ENCODE results near the gene CDCA3. TPM values are rescaled to one million over a fixed set of nuclear protein-coding genes. Genes with fewer than 3 reads are reported as not detected.

Gene CDCA3
- total and polyA plus RNA-seq, 7 experiments from 2014 or later: 0.64 to 55.6 (median 1.4) TPM; not detected in 1

Other genes with a start within 250 kb of the CDCA3 start
- gene CHD4, start 243.9 kb downstream of the CDCA3 start, total RNA-seq: 100 to 1,000 TPM; 246 to 387 (median 267) TPM
- 10 to 100 TPM; 41.8 to 91.4 TPM for gene CHD4, start 243.9 kb downstream of the CDCA3 start, polyA plus RNA-seq
- 1 to 10 TPM; 3.3 to 8.3 (median 6.4) TPM for gene LPAR5, start 215.3 kb downstream of the CDCA3 start, total RNA-seq
- gene LPAR5, start 215.3 kb downstream of the CDCA3 start, polyA plus RNA-seq: 1 to 10 TPM; 6.6 to 6.9 TPM
- gene ACRBP, start 203.9 kb downstream of the CDCA3 start, total RNA-seq: 10 to 100 TPM in 2 of 5 experiments, 1 to 10 TPM in 3; 2.3 to 23.0 (median 6.6) TPM
- gene ACRBP, start 203.9 kb downstream of the CDCA3 start, polyA plus RNA-seq: 1 to 10 TPM in 1 of 2 donors, under 1 TPM in 1; 0.27 to 1.1 TPM
- 100 to 1,000 TPM in 1 of 5 experiments, 10 to 100 TPM in 4; 33.1 to 101 (median 39.6) TPM for gene ING4, start 188.2 kb downstream of the CDCA3 start, total RNA-seq
- gene ING4, start 188.2 kb downstream of the CDCA3 start, polyA plus RNA-seq: 100 to 1,000 TPM; 103 to 106 TPM
- 10 to 100 TPM; 62.8 to 98.2 (median 85.4) TPM for gene ZNF384, start 161.9 kb downstream of the CDCA3 start, total RNA-seq
- gene ZNF384, start 161.9 kb downstream of the CDCA3 start, polyA plus RNA-seq: 10 to 100 TPM; 23.8 to 36.8 TPM
- 1 to 10 TPM in 3 of 5 experiments, under 1 TPM in 1, not detected in 1; 0.64 to 1.7 (median 1.2) TPM for gene PIANP, start 150.5 kb downstream of the CDCA3 start, total RNA-seq
- under 1 TPM; 0.22 to 0.53 TPM for gene PIANP, start 150.5 kb downstream of the CDCA3 start, polyA plus RNA-seq
- gene COPS7A, start 127.2 kb downstream of the CDCA3 start, total RNA-seq: 10 to 100 TPM; 21.9 to 38.7 (median 30.1) TPM
- 10 to 100 TPM; 43.0 to 48.0 TPM for gene COPS7A, start 127.2 kb downstream of the CDCA3 start, polyA plus RNA-seq
- gene MLF2, start 98.1 kb downstream of the CDCA3 start, total RNA-seq: 100 to 1,000 TPM in 3 of 5 experiments, 10 to 100 TPM in 2; 84.6 to 141 (median 117) TPM
- gene MLF2, start 98.1 kb downstream of the CDCA3 start, polyA plus RNA-seq: 100 to 1,000 TPM; 122 to 134 TPM
- 100 to 1,000 TPM in 1 of 5 experiments, 10 to 100 TPM in 1, 1 to 10 TPM in 3; 1.4 to 125 (median 3.5) TPM for gene PTMS, start 84.9 kb downstream of the CDCA3 start, total RNA-seq
- gene PTMS, start 84.9 kb downstream of the CDCA3 start, polyA plus RNA-seq: not detected
- gene LAG3, start 78.8 kb downstream of the CDCA3 start, total RNA-seq: 10 to 100 TPM in 1 of 5 experiments, 1 to 10 TPM in 2, under 1 TPM in 2; 0.64 to 46.5 (median 1.7) TPM
- gene LAG3, start 78.8 kb downstream of the CDCA3 start, polyA plus RNA-seq: under 1 TPM; 0.26 to 0.69 TPM
- 100 to 1,000 TPM; 164 to 267 (median 246) TPM for gene CD4, start 61.8 kb downstream of the CDCA3 start, total RNA-seq
- gene CD4, start 61.8 kb downstream of the CDCA3 start, polyA plus RNA-seq: 100 to 1,000 TPM; 364 to 576 TPM
- gene GPR162, start 29.5 kb downstream of the CDCA3 start, total RNA-seq: 10 to 100 TPM in 1 of 5 experiments, 1 to 10 TPM in 1, under 1 TPM in 3; 0.30 to 10.5 (median 0.38) TPM
- not detected for gene GPR162, start 29.5 kb downstream of the CDCA3 start, polyA plus RNA-seq
- gene P3H3, start 22.9 kb downstream of the CDCA3 start, total RNA-seq: 10 to 100 TPM in 3 of 5 experiments, 1 to 10 TPM in 2; 1.9 to 18.2 (median 10.3) TPM
- 1 to 10 TPM; 1.5 to 1.9 TPM for gene P3H3, start 22.9 kb downstream of the CDCA3 start, polyA plus RNA-seq
- 10 to 100 TPM in 2 of 5 experiments, 1 to 10 TPM in 2, under 1 TPM in 1; 0.63 to 11.8 (median 3.2) TPM for gene GNB3, start 10.4 kb downstream of the CDCA3 start, total RNA-seq
- gene GNB3, start 10.4 kb downstream of the CDCA3 start, polyA plus RNA-seq: under 1 TPM in 1 of 2 donors, not detected in 1; 0.23 TPM
- 100 to 1,000 TPM in 1 of 5 experiments, 10 to 100 TPM in 4; 58.0 to 134 (median 71.1) TPM for gene USP5, start 864 bp upstream of the CDCA3 start, total RNA-seq
- 10 to 100 TPM; 51.9 to 71.5 TPM for gene USP5, start 864 bp upstream of the CDCA3 start, polyA plus RNA-seq
- 1,000 to 10,000 TPM in 1 of 5 experiments, 100 to 1,000 TPM in 3, 10 to 100 TPM in 1; 89.7 to 1,293 (median 134) TPM for gene TPI1, start 16.2 kb upstream of the CDCA3 start, total RNA-seq
- 100 to 1,000 TPM; 330 to 435 TPM for gene TPI1, start 16.2 kb upstream of the CDCA3 start, polyA plus RNA-seq
- gene SPSB2, start 22.0 kb upstream of the CDCA3 start, total RNA-seq: 10 to 100 TPM in 3 of 5 experiments, 1 to 10 TPM in 2; 5.1 to 20.2 (median 11.2) TPM
- gene SPSB2, start 22.0 kb upstream of the CDCA3 start, polyA plus RNA-seq: 10 to 100 TPM; 10.8 to 14.5 TPM
- gene LRRC23, start 53.5 kb upstream of the CDCA3 start, total RNA-seq: 10 to 100 TPM in 1 of 5 experiments, 1 to 10 TPM in 4; 6.6 to 12.1 (median 7.3) TPM
- 1 to 10 TPM; 4.5 to 5.4 TPM for gene LRRC23, start 53.5 kb upstream of the CDCA3 start, polyA plus RNA-seq
- 100 to 1,000 TPM in 3 of 5 experiments, 10 to 100 TPM in 2; 65.3 to 193 (median 178) TPM for gene ENO2, start 63.3 kb upstream of the CDCA3 start, total RNA-seq
- 10 to 100 TPM; 22.5 to 31.0 TPM for gene ENO2, start 63.3 kb upstream of the CDCA3 start, polyA plus RNA-seq
- gene ATN1, start 76.7 kb upstream of the CDCA3 start, total RNA-seq: 10 to 100 TPM; 29.5 to 42.2 (median 34.4) TPM
- 1 to 10 TPM in 1 of 2 donors, under 1 TPM in 1; 0.95 to 2.0 TPM for gene ATN1, start 76.7 kb upstream of the CDCA3 start, polyA plus RNA-seq
- gene RNU7-1, start 92.5 kb upstream of the CDCA3 start, total RNA-seq: not detected
- gene RNU7-1, start 92.5 kb upstream of the CDCA3 start, polyA plus RNA-seq: not detected
- 100 to 1,000 TPM; 148 to 592 (median 362) TPM for gene C12orf57, start 92.7 kb upstream of the CDCA3 start, total RNA-seq
- gene C12orf57, start 92.7 kb upstream of the CDCA3 start, polyA plus RNA-seq: 100 to 1,000 TPM; 394 to 401 TPM
- gene PTPN6, start 100.1 kb upstream of the CDCA3 start, total RNA-seq: 100 to 1,000 TPM; 141 to 390 (median 242) TPM
- gene PTPN6, start 100.1 kb upstream of the CDCA3 start, polyA plus RNA-seq: 100 to 1,000 TPM; 210 to 387 TPM
- 100 to 1,000 TPM; 132 to 209 (median 146) TPM for gene PHB2, start 119.4 kb upstream of the CDCA3 start, total RNA-seq
- gene PHB2, start 119.4 kb upstream of the CDCA3 start, polyA plus RNA-seq: 100 to 1,000 TPM; 113 to 121 TPM
- 10 to 100 TPM; 25.7 to 69.5 (median 63.2) TPM for gene EMG1, start 119.6 kb upstream of the CDCA3 start, total RNA-seq
- gene EMG1, start 119.6 kb upstream of the CDCA3 start, polyA plus RNA-seq: 10 to 100 TPM; 64.1 to 72.5 TPM
- 10 to 100 TPM; 16.7 to 37.9 (median 27.1) TPM for gene LPCAT3, start 167.2 kb upstream of the CDCA3 start, total RNA-seq
- 10 to 100 TPM; 20.5 to 28.4 TPM for gene LPCAT3, start 167.2 kb upstream of the CDCA3 start, polyA plus RNA-seq
- 1 to 10 TPM; 2.0 to 3.9 (median 3.0) TPM for gene C1S, start 209.4 kb upstream of the CDCA3 start, total RNA-seq
- gene C1S, start 209.4 kb upstream of the CDCA3 start, polyA plus RNA-seq: not detected
- gene C1R, start 241.2 kb upstream of the CDCA3 start, total RNA-seq: 1 to 10 TPM; 1.6 to 7.2 (median 4.8) TPM
- 1 to 10 TPM; 1.0 to 2.9 TPM for gene C1R, start 241.2 kb upstream of the CDCA3 start, polyA plus RNA-seq

All from naive thymus-derived CD4-positive, alpha-beta T cell (primary cell).